A549 (cell line): ENCODE results near the gene MCRIP1. TPM values are rescaled to one million over a fixed set of nuclear protein-coding genes. Genes with fewer than 3 reads are reported as not detected.

Source experiments
- ATAC-seq, 2 experiments: fragments of 200-7000 bp in 1 of 2; fragments of >200 bp in 1 of 2; cut with Nextera tagmentation in 1 of 2; cut with Tn5 transposase in 1 of 2; 3 replicates each; pipeline versions ENCODE4 v1.8.0 to v1.9.1; 2018 to 2020; ENCODE audit warnings: mild to moderate bottlenecking in 1 of 2, moderate library complexity in 1 of 2
- CTCF ChIA-PET: fragments of 300-600 bp; sonication (Branson Sonifier 250); formaldehyde crosslinking; extraction: SDS; loops from one replicate; lab custom pipeline; 2021; ENCODE audit warnings: antibody characterized with exemption, inconsistent platforms; lab: Yijun Ruan, JAX
- POLR2A ChIA-PET: fragments of 350-600 bp; formaldehyde crosslinking; extraction: SDS; loops from one replicate; lab custom pipeline; 2021; ENCODE audit warnings: antibody characterized with exemption, inconsistent platforms; lab: Yijun Ruan, JAX
- DNase-seq, 2 experiments: peaks; one replicate each; pipeline versions ENCODE4 v3.0.0 to v3.0.0-alpha.2; 2011 to 2016; ENCODE audit warnings: low read depth in 1 of 2, low spot score in 1 of 2
- FAIRE-seq: peaks from 2 replicates; lab custom pipeline; 2011; peaks lifted over from hg19 to GRCh38; lab: Jason Lieb, UNC
- H3K27ac ChIP-seq, 2 experiments: fragments of >200 bp; sonication (Bioruptor Twin); formaldehyde crosslinking; 3 replicates each; pipeline ENCODE4 v1.5.1; 2016 to 2017
- H3K4me1 ChIP-seq: fragments of >200 bp; sonication (Bioruptor Twin); formaldehyde crosslinking; 3 replicates; pipeline ENCODE4 v1.6.1; 2016
- H3K4me2 ChIP-seq: fragments of >200 bp; sonication (Bioruptor Twin); formaldehyde crosslinking; 3 replicates; pipeline ENCODE4 v1.6.1; 2016
- H3K4me3 ChIP-seq: fragments of >200 bp; sonication (Bioruptor Twin); formaldehyde crosslinking; 3 replicates; pipeline ENCODE4 v1.5.1; 2016
- H3K9me3 ChIP-seq: fragments of >200 bp; sonication (Bioruptor Twin); formaldehyde crosslinking; 3 replicates; pipeline ENCODE4 v1.6.1; 2016
- ATOH8 ChIP-seq: fragments of 250-450 bp; sonication (Bioruptor Pico); IDR thresholded peaks from 2 replicates; pipeline ENCODE4 v1.5.0; 2020; ENCODE audit warnings: low read depth, mild to moderate bottlenecking, moderate library complexity
- CBX2 ChIP-seq: fragments of 200-600 bp; sonication (generic); IDR thresholded peaks from 2 replicates; pipeline ENCODE4 v1.6.1; 2016; ENCODE audit warnings: low read depth, mild to moderate bottlenecking, borderline replicate concordance
- E2F6 ChIP-seq: IDR thresholded peaks from 2 replicates; pipeline ENCODE4 v1.6.1; 2012; ENCODE audit warnings: low read depth, borderline replicate concordance
- EHF ChIP-seq: fragments of 250-450 bp; sonication (Bioruptor Pico); IDR thresholded peaks from 2 replicates; pipeline ENCODE4 v1.5.0; 2020; ENCODE audit warnings: mild to moderate bottlenecking
- FOSL2 ChIP-seq, 2 experiments: fragments of 450-650 bp in 1 of 2; fragments of >200 bp in 1 of 2; sonication (Bioruptor Twin) in 1 of 2; formaldehyde crosslinking; IDR thresholded peaks; 2 replicates each; pipeline versions ENCODE4 v1.5.0 to v1.6.1; 2016 to 2020; ENCODE audit warnings: mild to moderate bottlenecking in 1 of 2, moderate library complexity in 1 of 2
- FOXS1 ChIP-seq: fragments of 250-450 bp; sonication (Bioruptor Pico); IDR thresholded peaks from 2 replicates; pipeline ENCODE4 v1.5.0; 2020; ENCODE audit warnings: mild to moderate bottlenecking, moderate library complexity
- GATA3 ChIP-seq: IDR thresholded peaks from 2 replicates; pipeline ENCODE4 v1.6.1; 2012; ENCODE audit warnings: borderline replicate concordance
- HES2 ChIP-seq: fragments of >200 bp; sonication (Bioruptor Twin); formaldehyde crosslinking; IDR thresholded peaks from 2 replicates; pipeline ENCODE4 v1.6.1; 2016
- HEYL ChIP-seq: fragments of 250-450 bp; sonication (Bioruptor Pico); IDR thresholded peaks from 2 replicates; pipeline ENCODE4 v1.8.0; 2021; ENCODE audit warnings: mild to moderate bottlenecking, moderate library complexity
- HOXB13 ChIP-seq: fragments of 250-450 bp; sonication (Bioruptor Pico); IDR thresholded peaks from 2 replicates; pipeline ENCODE4 v1.5.0; 2020; ENCODE audit warnings: low read depth, mild to moderate bottlenecking, moderate library complexity
- HOXB5 ChIP-seq: fragments of 250-450 bp; sonication (Bioruptor Pico); IDR thresholded peaks from 2 replicates; pipeline ENCODE4 v1.5.0; 2020; ENCODE audit warnings: mild to moderate bottlenecking, moderate library complexity
- JUN ChIP-seq, 2 experiments: fragments of >200 bp; sonication (Bioruptor Twin); formaldehyde crosslinking; IDR thresholded peaks; 2 replicates in 1 of 2; 3 replicates in 1 of 2; pipeline ENCODE4 v1.6.1; 2016 to 2017
- MAZ ChIP-seq: fragments of 150-350 bp; IDR thresholded peaks from 2 replicates; pipeline ENCODE4 v1.6.1; 2014; ENCODE audit warnings: antibody characterized with exemption, low read depth, low read length, borderline replicate concordance
- NPAS2 ChIP-seq: fragments of 250-450 bp; sonication (Bioruptor Pico); IDR thresholded peaks from 2 replicates; pipeline ENCODE4 v1.8.0; 2022; ENCODE audit warnings: mild to moderate bottlenecking, moderate library complexity, borderline replicate concordance
- POLR2A ChIP-seq: IDR thresholded peaks from 2 replicates; pipeline ENCODE4 v1.6.1; 2012; ENCODE audit warnings: mild to moderate bottlenecking, low read length
- POLR2AphosphoS2 ChIP-seq: conservative IDR thresholded peaks from 2 replicates; pipeline ENCODE4 v1.6.1; 2012; ENCODE audit warnings: low read length, improper control_type of control experiment, inconsistent platforms
- RAD21 ChIP-seq, 2 experiments: fragments of >200 bp in 1 of 2; sonication (Bioruptor Twin) in 1 of 2; formaldehyde crosslinking in 1 of 2; IDR thresholded peaks in 1 of 2; conservative IDR thresholded peaks in 1 of 2; 2 replicates in 1 of 2; 3 replicates in 1 of 2; pipeline ENCODE4 v1.6.1; 2012 to 2018; ENCODE audit warnings: inconsistent platforms in 1 of 2
- RARB ChIP-seq: fragments of 250-450 bp; sonication (Bioruptor Pico); IDR thresholded peaks from 2 replicates; pipeline ENCODE4 v1.8.0; 2021; ENCODE audit warnings: mild to moderate bottlenecking, moderate library complexity
- RCOR1 ChIP-seq: fragments of 150-350 bp; IDR thresholded peaks from 2 replicates; pipeline ENCODE4 v1.6.1; 2014; ENCODE audit warnings: antibody characterized with exemption, low read length, low read depth
- SREBF2 ChIP-seq: fragments of 450-650 bp; IDR thresholded peaks from 2 replicates; pipeline ENCODE4 v1.6.1; 2014; ENCODE audit warnings: mild to moderate bottlenecking, moderate library complexity
- ZC3H11A ChIP-seq: fragments of 450-650 bp; IDR thresholded peaks from 2 replicates; pipeline ENCODE4 v1.6.1; 2014; ENCODE audit warnings: antibody characterized with exemption, mild to moderate bottlenecking
- WGBS: methylation state at CpG from one replicate; pipeline ENCODE4 v1.1.6; 2017; ENCODE audit errors: missing lambda C conversion rate; 5-methylcytosine and 5-hydroxymethylcytosine counted together
- polyA plus RNA-seq, 4 experiments: library from polyadenylated mRNA; depleted of rRNA in 3 of 4; stranded (reverse); fragments of >200 nt; fragmentation: RNase III in 1 of 4; extraction: RNeasy Plus Mini Kit Qiagen cat#74134 plus additional on column Dnase treatment in 1 of 4; gene quantifications; 2 replicates in 3 of 4; 3 replicates in 1 of 4; pipeline ENCODE4 v1.2.3, GENCODE V29; 2011 to 2017
- TF ChIP-seq, protein P1 (sequence below): fragments of 150-350 bp; IDR thresholded peaks from 2 replicates; pipeline ENCODE4 v1.6.1; 2014; ENCODE audit warnings: low read depth, mild to moderate bottlenecking, low read length
- TF ChIP-seq, protein P2 (sequence below): fragments of 450-650 bp; IDR thresholded peaks from 2 replicates; pipeline ENCODE4 v1.6.1; 2014; ENCODE audit warnings: antibody characterized with exemption

MCRIP1 gene
- polyA plus RNA-seq, 2 of the 4 experiments (the other 2 are of a cell fraction) = 32.0 to 51.0 TPM

DNA sequence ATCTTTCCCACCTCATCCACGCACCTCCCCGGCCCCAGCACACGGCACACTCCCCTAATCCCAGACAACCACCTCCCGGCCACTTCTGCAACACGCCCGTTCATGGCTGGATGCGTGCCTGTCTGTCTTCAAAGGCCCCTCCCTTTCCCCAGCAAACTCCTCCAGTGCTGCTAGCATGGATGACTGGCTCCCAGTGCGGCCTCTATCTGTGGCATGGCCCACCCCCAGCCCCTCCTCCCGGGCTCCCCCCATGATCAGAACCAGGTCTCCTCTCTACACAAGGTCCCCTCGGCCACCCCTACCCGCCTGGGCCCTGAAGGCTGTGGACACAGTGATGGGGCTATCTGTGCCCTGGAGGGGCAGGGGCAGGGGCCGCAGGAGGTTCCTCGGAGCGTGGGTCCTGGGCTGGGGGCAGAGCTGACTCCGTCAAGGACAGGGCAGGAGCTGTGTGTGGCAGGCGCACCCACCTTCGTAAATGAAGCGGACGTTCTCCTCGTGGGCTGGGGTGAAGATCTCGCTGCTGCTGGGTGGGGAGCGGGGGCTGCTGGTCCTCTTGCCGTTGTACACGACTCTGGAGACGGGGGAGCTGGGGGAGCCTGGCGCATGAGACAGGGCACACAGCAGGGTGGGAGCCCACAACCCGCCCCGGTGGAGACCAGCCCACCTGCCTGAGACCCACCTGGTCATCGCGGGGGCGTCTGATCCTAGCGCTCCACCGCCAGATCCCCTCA lies 9.1 kb downstream of the MCRIP1 start (continued):
- TF ChIP-seq, protein P1, sequence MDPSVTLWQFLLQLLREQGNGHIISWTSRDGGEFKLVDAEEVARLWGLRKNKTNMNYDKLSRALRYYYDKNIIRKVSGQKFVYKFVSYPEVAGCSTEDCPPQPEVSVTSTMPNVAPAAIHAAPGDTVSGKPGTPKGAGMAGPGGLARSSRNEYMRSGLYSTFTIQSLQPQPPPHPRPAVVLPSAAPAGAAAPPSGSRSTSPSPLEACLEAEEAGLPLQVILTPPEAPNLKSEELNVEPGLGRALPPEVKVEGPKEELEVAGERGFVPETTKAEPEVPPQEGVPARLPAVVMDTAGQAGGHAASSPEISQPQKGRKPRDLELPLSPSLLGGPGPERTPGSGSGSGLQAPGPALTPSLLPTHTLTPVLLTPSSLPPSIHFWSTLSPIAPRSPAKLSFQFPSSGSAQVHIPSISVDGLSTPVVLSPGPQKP = no peak
- TF ChIP-seq ATOH8 (CRISPR knock-in tag) = no peak
- TF ChIP-seq POLR2A = no peak
- TF ChIP-seq HOXB13 (CRISPR knock-in tag) = no peak
- TF ChIP-seq HOXB5 = no peak
- TF ChIP-seq EHF = no peak
- TF ChIP-seq RAD21 (conservative IDR thresholded peaks at IDR 0.05 in 1 of 2, IDR thresholded peaks at IDR 0.05 in 1 of 2) = no peak
- TF ChIP-seq NPAS2 = no peak

- Histone ChIP-seq H3K9me3 (no peaks in the 10 kb centered on the region), H3K4me1 (peaks cover 13% of the 10 kb centered on the region), H3K4me3 (no peak overlapping the region), H3K27ac (no peak overlapping the region; a peak in 1 of 6 replicates), H3K4me2 (no peak overlapping the region)
- no peak for DNase-seq
- ATAC-seq = no peak
- 95% methylated on average over 30 of the region's 30 CpGs for WGBS
- TF ChIP-seq RCOR1 (no peak), POLR2AphosphoS2 (no peak)
- CTCF ChIA-PET = interaction anchor here (1.1 to 4.0 kb wide), 7 partner anchors 10 to 90 kb away, joined by 3 to 25 read pairs (median 6); partner anchors contain the start of gene PPP1R27
- no peak for FAIRE-seq
- POLR2A ChIA-PET = interaction anchor here (1.3 kb wide), 1 partner anchor 10 kb away, joined by 3 read pairs; the partner anchor contains the start of gene MCRIP1
These were observed 9.9 kb downstream of the MCRIP1 start for GRCh38 chr17:81822996-81823819.

- DNase-seq (no peak), ATAC-seq (no peak), FAIRE-seq (no peak)
- H3K4me1 ChIP-seq = peaks cover 19% of the 10 kb centered on the region
- ChIA-PET POLR2A (interaction anchor here (1.0 to 1.3 kb wide), 2 partner anchors 11 kb away, joined by 3 to 4 read pairs; partner anchors contain the start of gene MCRIP1), CTCF (interaction anchor here (0.7 to 4.0 kb wide), 21 partner anchors 8 to 136 kb away, joined by 3 to 25 read pairs (median 4); partner anchors contain the start of gene PPP1R27)
- no peak overlapping the region for H3K4me3 ChIP-seq
- 90% methylated on average over 3 of the region's 8 CpGs for WGBS
- peak overlapping the region; percentile 48 for H3K4me2 ChIP-seq
- no peak for TF ChIP-seq HOXB13 (CRISPR knock-in tag)
- no peak for TF ChIP-seq SREBF2
- no peak for TF ChIP-seq FOXS1 (CRISPR knock-in tag)
- no peak for TF ChIP-seq RCOR1
- TF ChIP-seq FOSL2 (IDR thresholded peaks at IDR 0.05) = no peak
- no peak for TF ChIP-seq FOSL2 (CRISPR knock-in tag; IDR thresholded peaks at IDR 0.05)
- TF ChIP-seq, protein P1 = no peak
- TF ChIP-seq ZC3H11A = no peak
- no peak for TF ChIP-seq CBX2
- no peak for TF ChIP-seq MAZ
- TF ChIP-seq JUN (IDR thresholded peaks at IDR 0.05) = no peak
- TF ChIP-seq E2F6 = no peak
- no peak for TF ChIP-seq GATA3
- TF ChIP-seq HES2 = no peak
- no peak for TF ChIP-seq POLR2A
- TF ChIP-seq RARB (CRISPR knock-in tag) = no peak
- TF ChIP-seq, protein P2, sequence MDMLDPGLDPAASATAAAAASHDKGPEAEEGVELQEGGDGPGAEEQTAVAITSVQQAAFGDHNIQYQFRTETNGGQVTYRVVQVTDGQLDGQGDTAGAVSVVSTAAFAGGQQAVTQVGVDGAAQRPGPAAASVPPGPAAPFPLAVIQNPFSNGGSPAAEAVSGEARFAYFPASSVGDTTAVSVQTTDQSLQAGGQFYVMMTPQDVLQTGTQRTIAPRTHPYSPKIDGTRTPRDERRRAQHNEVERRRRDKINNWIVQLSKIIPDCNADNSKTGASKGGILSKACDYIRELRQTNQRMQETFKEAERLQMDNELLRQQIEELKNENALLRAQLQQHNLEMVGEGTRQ = no peak
- no peak for TF ChIP-seq HEYL
- peak overlapping the region; percentile 54 to 81; a peak in 4 of 6 replicates for H3K27ac ChIP-seq
- H3K9me3 ChIP-seq = no peaks in the 10 kb centered on the region
These were observed 10.8 kb downstream of the MCRIP1 start for GRCh38 chr17:81822312-81822637.
